Lower leg skin (tissue), 3 donors: Measurements from ENCODE around the gene NRF1.

ENCODE experiments used
- POLR2A ChIP-seq, 2 donors: fragments of 450-650 bp; IDR thresholded peaks; one replicate each; pipeline ENCODE4 v1.6.1; 2016 to 2017; ENCODE audit warnings: antibody characterized with exemption in 2 of 2, mild to moderate bottlenecking in 1 of 2, moderate library complexity in 1 of 2
- TF ChIP-seq, protein P1 (sequence below), 3 donors: fragments of 450-650 bp; IDR thresholded peaks; one replicate each; pipeline ENCODE4 v1.5.1; 2016; ENCODE audit warnings: antibody characterized with exemption in 3 of 3, mild to moderate bottlenecking in 3 of 3, moderate library complexity in 2 of 3

DNA sequence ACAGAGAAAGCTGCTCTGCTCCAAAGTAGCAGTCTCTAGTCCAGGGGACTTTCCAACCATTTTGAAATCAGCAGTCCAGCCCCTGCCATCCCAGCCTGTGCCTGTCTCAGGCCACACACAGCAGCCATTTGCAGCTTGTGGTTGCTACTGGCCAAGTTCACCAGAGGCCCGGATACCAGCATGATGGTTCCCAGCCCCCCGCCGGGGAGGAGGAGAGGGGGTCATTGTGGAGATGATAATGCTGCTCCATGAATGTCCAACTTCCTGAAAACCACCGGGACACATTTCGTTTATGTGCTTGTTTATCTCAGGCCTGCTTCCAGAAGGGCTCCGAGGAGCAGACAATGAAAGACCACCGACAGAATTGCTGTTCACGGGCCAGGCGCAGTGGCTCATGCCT, 181.2 kb downstream of the NRF1 start:
- TF ChIP-seq, protein P1, sequence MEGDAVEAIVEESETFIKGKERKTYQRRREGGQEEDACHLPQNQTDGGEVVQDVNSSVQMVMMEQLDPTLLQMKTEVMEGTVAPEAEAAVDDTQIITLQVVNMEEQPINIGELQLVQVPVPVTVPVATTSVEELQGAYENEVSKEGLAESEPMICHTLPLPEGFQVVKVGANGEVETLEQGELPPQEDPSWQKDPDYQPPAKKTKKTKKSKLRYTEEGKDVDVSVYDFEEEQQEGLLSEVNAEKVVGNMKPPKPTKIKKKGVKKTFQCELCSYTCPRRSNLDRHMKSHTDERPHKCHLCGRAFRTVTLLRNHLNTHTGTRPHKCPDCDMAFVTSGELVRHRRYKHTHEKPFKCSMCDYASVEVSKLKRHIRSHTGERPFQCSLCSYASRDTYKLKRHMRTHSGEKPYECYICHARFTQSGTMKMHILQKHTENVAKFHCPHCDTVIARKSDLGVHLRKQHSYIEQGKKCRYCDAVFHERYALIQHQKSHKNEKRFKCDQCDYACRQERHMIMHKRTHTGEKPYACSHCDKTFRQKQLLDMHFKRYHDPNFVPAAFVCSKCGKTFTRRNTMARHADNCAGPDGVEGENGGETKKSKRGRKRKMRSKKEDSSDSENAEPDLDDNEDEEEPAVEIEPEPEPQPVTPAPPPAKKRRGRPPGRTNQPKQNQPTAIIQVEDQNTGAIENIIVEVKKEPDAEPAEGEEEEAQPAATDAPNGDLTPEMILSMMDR (IDR thresholded peaks at IDR 0.05): no peak
- no peak for TF ChIP-seq POLR2A (IDR thresholded peaks at IDR 0.05)
